Left hindlimb (tissue), 1 donor: Measurements from ENCODE around the gene CTXN3.

Experiments
- DNase-seq: peaks from one replicate; pipeline ENCODE4 v3.0.0-alpha.2; 2018

CTXN3 gene

GRCh38 chr5:127700237-127700766, 51.4 kb downstream of the CTXN3 start:
- no peak for DNase-seq

GRCh38 chr5:127702434-127702833, 53.6 kb downstream of the CTXN3 start:
- no peak for DNase-seq

GRCh38 chr5:127702926-127703561, 54.2 kb downstream of the CTXN3 start, which contains the start of gene CCDC192:
Gene CCDC192, plus strand, starts transcription at chr5:127703391. Its CDS starts 55 bp downstream, at chr5:127703446.
- peak; percentile 40 for DNase-seq

- no peak for DNase-seq
These were observed 56.4 kb downstream of the CTXN3 start for GRCh38 chr5:127705120-127705892.

- no peak for DNase-seq
These were observed 57.8 kb downstream of the CTXN3 start for GRCh38 chr5:127706691-127707090.

- no peak for DNase-seq
These were observed 58.3 kb downstream of the CTXN3 start for GRCh38 chr5:127707209-127707608.
